Upper lobe of left lung (tissue), 4 donors: ENCODE measurements around the gene LYPD1.

Source experiments
- POLR2A ChIP-seq, 4 donors: fragments of 450-650 bp; IDR thresholded peaks; one replicate each; pipeline ENCODE4 v1.5.1; 2016 to 2017; ENCODE audit warnings: antibody characterized with exemption in 4 of 4, mild to moderate bottlenecking in 2 of 4
- TF ChIP-seq, protein P1 (sequence below), 6 experiments: fragments of 450-650 bp in 4 of 6; fragments of 200-600 bp in 2 of 6; sonication (generic) in 2 of 6; IDR thresholded peaks; one replicate each; pipeline ENCODE4 v1.5.1; 2016 to 2019; ENCODE audit warnings: antibody characterized with exemption in 6 of 6

DNA sequence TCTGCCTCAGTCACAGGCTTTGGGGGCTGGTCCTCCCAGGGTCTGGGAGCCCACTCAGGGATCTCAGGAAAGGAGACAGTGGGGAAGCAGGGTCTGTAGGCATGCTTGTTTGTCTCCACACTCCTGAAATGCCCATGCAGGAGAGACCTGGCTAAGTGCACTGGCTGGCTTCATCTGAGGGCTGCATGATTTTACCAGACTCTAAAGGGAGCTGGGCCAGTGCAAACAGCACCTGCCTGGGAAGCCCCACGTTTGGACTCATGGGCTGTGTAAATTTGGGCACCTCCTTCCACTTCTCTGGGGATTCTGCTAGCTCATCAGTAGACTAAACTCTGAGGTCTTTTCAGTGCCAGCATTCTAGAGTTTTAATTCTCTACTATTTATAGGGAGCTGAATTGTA is 33.7 kb downstream of the LYPD1 start:
- TF ChIP-seq, protein P1, sequence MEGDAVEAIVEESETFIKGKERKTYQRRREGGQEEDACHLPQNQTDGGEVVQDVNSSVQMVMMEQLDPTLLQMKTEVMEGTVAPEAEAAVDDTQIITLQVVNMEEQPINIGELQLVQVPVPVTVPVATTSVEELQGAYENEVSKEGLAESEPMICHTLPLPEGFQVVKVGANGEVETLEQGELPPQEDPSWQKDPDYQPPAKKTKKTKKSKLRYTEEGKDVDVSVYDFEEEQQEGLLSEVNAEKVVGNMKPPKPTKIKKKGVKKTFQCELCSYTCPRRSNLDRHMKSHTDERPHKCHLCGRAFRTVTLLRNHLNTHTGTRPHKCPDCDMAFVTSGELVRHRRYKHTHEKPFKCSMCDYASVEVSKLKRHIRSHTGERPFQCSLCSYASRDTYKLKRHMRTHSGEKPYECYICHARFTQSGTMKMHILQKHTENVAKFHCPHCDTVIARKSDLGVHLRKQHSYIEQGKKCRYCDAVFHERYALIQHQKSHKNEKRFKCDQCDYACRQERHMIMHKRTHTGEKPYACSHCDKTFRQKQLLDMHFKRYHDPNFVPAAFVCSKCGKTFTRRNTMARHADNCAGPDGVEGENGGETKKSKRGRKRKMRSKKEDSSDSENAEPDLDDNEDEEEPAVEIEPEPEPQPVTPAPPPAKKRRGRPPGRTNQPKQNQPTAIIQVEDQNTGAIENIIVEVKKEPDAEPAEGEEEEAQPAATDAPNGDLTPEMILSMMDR (IDR thresholded peaks at IDR 0.05) = no peak
- TF ChIP-seq POLR2A (IDR thresholded peaks at IDR 0.05) = no peak
